A172 (cell line): ENCODE measurements around the gene RASL10A. TPM values are rescaled to one million over a fixed set of nuclear protein-coding genes. Genes with fewer than 3 reads are reported as not detected.

ENCODE experiments used
- DNase-seq: peaks from one replicate; pipeline ENCODE4 v3.0.0-alpha.2; 2015; ENCODE audit warnings: low spot score
- total RNA-seq: library from RNA; depleted of rRNA; stranded (reverse); fragments of >200 nt; shearing (Covaris generic); gene quantifications from 2 replicates; pipeline ENCODE4 v1.2.3, GENCODE V29; 2014

The RASL10A gene
- total RNA-seq, 1 experiment from 2014 or later: not detected

DNA sequence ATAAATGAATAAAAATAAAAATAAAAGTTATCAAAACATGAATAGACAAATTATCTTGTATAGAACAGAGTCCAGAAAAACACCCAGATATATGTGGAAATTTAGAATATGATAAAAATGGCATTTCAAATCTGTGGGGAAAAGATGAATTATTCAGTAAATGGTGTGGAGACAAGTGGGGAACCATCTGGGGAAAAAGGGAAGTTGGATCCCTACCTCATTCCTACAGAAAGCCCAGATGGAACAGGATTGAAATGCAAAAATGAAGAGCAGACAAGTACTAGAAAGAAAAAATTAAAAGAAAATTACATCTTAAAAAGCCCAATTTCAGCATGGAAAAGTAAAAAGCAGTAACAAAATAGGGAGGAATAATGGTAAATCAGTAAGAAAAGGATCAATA is 8.1 kb upstream of the RASL10A start:
- no peak for DNase-seq

DNA sequence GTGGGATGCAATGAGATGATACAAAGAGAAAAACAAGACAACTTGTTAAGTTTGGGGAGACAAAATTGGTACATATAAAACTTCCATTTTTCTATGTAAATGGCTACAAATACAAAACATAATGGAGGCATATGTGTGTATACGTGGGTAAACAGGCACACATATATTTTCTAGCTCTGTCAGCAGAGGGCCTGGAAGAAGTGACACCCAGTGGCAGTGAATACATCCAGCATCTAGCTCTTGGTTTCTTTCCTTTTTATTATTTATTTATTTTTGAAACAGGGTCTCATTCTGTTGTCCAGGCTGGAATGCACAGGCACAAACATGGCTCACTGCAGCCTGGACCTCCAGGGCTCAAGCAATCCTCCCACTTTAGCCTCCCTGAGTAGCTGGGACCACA is 5.0 kb upstream of the RASL10A start:
- DNase-seq: no peak

DNA sequence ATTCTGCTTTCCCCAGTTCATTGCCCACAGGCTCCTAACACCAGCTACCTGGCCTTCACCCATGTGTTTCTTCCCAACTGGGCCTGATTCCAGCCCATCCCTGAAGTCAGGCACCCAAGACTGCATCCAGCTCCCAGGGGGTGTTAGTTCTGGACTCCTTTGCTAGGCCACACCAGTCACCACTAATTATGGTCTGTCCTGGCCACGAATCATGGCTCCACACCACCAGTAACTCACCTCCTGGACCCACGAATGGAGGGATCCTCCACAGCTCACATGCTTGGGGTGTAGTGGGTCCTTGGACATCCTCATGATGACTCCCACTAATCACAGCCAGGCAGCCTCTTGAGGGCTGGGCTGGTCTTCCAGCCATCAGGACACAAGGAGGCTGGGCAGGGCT is 3.6 kb upstream of the RASL10A start:
- no peak for DNase-seq

DNA sequence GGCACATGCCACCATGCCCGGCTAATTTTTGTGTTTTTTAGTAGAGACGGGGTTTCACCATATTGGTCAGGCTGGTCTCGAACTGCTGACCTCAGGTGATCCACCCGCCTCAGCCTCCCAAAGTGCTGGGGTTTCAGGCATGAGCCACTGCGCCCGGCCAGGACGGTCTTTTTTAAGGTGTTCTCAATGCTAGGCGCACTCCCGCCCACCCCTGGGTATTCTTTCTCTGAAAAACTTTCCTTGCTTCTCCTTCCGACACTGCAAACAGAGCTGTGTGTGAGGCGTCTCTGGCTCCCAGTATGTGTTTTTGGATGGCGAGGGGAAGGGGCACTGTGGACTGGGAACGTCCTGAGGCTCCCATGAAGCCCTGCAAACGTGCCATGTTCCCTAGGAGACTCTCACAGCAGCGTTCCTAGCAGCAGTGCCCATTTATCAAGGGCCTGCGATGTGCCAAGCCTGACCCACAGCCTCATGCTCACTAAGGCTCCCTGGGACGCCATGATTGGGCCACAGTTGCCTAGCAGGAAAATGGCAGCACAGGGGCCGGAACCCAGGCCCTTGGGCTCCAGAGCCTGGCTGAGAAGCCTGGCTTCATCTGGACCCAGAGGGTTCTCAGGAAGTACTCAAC is 2.4 kb upstream of the RASL10A start:
- DNase-seq: no peak

DNA sequence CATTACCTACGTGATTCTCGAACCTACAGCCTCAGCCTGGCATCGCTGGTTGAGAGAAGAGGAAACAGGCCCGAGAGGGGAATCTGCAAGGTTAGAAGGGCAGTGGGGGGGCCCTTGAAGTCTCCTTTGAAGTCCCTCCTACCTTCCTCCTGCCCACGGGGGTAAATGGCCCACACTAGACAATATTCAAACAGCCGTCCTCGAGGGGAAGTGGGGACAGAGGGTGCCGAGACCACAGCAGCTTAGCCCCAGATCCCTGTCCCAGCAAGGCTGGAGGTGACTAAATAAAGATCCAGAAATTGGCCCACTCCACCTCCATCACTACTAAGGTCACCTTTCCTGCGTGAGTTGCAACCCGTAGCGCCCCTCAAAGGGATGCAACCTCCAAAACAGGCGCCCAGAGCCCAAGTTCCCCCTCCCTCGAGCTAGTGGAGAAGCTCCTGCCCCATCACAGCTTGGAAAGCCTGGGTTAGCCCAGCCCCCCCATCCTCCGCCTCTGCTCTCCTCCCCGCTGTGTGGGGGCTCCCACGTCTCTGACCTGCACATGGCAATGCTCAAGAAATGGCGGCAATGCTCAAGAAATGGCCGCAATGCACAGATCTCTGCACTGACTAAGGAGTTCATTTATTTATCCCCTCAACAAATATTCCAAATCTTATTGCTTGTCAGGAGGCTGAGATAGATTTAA is 788 bp upstream of the RASL10A start:
- DNase-seq: no peak

DNA sequence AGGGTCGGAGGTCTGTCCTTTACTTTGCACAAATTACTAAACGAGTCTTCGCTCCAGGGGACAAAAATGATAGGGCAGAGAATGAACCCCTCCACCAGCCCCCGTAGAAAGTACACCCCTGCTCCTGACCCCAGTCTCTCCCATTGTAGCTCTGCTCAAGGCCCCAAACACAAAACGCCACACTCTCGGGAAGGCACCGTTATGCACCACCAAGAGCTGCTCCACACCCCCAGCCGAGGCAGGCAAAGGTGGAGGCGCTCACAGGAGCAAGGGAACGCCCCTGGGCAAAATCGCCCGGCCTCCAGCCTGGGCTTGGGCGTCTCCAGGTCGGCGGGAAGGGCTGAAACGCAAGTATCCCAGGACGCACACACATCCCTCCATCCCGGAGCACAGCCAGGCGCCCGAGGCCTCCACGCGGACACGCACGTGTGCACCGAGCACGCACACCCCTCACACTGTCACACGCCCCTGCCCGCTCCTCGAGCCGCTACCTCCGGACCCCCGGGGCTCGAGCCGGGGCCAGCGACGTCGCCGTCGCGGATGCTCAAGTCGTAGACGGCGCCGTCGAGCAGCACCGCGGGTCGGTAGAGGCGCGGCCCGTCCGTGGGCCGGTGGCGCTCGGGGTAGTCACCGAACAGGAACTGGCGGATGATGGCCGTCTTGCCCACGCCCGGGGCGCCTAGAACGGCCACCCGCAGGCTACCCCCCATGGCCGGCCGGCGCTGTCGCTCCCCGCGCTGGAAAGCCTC is 786 bp downstream of the RASL10A start:
- no peak for DNase-seq

DNA sequence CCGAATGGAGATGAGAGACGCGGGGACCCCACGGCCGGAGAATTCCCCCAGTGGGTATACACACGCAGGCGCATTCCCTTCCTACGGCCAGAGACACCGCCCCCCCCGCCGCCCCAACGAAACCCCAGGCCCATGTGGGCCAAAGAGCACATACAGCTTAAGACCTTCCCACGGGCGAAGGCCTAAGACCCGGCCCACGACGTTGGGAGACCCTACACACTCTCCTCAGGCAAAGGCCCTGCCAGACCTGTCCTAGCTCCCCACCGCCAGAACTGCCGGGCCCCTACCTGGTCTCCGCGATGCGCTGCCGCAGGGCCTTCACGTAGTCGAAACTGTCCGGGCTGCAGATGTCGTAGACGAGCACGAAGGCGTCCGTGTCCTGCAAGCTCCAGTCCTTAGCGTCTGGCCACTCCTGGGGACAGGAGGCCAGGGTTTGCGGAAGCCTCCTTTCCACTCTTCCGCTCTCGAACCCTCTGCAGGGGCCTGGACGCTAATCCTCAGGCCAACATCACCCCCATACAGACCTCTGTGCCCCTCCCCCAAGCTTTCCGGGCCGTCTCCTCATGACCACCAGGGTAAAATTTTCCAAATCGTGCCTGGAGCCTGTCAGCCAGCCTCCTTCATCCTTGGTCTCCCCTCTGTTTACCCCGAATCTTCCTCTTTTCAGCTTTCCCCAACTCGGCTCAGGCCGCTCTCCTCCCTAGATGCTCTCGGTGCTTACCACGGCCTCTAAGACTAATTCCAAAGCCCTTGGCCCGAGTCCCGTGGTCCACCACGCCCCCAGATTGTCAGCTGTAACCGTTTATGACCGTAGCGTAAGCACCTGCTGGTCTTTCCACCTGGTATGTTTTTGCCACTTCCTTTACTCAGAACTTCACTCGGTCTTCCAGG is 1.7 kb downstream of the RASL10A start:
- DNase-seq: no peak

DNA sequence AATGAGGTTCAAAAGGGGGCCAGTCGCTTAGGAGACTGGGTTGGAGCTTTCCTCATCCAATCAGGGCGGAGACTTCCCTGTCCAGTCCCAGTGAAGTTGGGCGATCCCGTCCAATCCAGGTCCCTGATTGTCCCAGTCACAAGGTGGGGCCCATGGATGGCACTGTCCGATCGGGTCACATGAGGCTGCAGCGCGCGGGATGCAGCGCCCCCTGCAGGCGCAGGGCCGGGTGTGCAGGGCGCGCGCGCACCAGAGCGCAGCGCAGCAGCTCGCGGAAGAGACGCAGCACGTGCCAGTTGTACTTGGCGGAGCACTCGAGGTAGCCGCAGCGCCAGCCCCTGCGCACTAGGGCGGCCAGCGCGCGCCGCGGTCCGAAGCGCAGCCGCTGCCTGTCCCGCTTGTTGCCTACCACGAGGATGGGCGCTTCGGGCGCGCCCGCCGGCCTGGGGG is 2.3 kb downstream of the RASL10A start:
- DNase-seq: no peak

DNA sequence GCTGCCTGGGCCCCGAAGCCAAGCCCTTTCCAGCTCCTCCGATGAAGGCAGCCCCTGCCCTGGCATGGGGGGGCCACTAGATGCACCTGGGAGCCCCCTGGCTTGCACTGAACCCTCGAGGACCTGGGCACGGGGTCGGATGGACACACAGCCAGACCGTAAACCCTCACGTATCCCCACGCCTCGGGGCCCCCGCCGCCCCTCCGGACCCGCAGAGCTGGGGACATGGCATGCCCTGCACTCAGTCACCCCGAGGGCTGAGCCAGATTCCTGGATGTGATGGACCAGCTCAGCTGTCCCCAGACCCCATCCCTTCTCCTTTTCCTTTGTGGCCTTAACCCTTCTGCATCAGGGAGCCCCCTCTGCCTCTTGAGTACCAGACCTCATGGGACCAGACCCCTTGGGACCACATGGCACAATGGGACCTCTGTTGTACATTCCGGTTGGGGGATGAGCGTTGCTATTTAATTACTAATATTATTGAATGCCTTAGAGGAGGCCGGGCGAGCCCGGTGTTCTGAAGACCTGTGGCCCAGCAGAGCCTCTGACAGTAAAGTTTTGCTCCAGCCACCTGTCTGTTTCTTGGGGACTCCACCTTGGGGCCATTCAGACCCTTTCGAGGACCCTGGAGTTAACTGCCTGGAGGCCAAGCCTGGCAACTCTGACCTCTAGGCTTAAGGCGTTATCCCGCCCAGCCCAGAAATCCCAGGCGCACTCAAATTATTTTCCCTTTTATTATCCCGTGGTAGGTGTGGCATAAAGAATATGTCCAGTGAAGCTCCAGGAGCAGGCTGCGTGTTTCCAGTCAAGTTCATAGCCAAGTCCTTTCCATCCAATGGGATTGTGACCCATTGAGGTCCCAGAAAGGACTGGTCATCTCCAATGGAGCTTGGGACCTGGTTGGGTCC is 3.0 kb downstream of the RASL10A start:
- DNase-seq: no peak

DNA sequence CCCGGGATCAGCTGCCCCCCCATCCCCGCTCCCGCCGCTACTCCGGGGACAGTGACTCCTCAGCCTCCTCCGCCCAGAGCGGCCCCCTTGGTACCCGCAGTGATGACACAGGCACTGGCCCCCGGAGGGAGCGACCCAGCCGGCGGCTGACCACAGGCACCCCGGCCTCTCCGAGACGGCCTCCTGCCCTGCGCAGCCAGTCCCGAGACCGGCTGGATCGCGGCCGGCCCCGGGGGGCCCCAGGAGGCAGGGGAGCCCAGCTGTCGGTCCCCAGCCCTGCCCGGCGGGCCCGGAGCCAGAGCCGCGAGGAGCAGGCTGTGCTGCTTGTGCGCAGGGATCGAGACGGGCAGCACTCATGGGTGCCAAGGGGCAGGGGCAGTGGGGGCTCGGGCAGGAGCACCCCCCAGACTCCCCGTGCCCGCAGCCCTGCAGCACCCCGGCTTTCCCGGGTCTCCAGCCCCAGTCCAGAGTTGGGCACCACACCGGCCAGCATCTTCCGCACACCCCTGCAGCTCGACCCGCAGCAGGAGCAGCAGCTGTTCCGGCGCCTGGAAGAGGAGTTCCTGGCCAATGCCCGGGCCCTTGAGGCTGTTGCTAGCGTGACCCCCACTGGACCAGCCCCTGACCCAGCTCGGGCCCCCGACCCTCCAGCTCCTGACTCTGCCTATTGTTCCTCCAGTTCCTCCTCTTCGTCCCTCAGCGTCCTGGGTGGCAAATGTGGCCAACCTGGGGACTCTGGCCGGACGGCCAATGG is 3.9 kb downstream of the RASL10A start:
- DNase-seq: no peak

DNA sequence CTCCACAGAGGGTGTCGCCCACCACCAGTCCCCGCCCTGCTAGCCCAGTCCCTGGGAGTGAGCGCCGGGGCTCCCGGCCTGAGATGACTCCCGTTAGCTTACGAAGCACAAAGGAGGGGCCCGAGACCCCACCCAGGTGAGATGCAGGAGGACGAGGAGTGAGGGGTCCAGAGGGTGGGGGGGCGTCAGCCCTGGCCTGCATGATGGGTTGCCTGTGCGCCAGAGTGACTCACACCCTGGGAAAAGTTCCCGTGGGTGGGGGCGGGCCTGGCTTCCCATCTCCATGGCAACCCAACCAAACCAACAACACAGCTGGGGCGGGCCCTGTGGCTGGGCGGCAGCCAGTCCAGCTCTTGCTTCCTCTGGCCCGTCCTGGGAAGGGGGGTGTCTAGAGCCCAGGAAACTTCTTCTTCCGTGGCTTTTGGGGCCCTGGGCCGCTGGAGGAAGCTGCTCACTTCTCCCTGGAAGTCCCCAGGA is 4.6 kb downstream of the RASL10A start:
- DNase-seq: peak; percentile 90

DNA sequence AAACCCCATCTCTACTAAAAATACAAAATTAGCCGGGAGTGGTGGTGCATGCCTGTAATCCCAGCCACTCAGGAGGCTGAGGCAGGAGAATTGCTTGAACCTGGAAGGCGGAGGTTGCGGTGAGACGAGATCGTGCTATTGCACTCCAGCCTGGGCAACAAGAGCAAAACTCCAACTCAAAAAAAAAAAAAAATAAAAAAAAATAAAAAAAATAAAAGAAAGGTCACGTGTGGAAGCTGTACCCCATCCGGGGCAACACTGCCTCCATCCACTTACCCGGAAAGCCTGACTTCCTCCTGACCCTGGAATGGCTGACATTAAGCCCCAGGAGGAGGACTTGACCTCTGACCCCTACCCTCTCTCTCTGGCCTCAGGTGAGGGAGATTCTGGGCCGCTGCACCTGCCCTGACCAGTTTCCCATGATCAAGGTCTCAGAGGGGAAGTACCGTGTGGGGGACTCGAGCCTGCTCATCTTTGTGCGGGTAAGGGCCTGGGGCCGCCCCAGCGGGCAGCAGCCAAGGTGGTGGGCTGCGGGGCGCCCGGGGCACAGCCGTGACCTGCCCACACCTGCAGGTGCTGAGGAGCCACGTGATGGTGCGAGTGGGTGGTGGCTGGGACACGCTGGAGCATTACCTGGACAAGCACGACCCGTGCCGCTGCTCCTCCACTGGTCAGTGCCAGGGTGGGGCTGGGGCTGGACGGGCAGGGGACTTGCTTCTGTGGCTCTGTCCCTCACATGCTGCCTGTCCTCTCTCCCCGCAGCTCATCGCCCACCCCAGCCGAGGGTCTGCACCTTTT is 5.2 kb downstream of the RASL10A start:
- no peak for DNase-seq

DNA sequence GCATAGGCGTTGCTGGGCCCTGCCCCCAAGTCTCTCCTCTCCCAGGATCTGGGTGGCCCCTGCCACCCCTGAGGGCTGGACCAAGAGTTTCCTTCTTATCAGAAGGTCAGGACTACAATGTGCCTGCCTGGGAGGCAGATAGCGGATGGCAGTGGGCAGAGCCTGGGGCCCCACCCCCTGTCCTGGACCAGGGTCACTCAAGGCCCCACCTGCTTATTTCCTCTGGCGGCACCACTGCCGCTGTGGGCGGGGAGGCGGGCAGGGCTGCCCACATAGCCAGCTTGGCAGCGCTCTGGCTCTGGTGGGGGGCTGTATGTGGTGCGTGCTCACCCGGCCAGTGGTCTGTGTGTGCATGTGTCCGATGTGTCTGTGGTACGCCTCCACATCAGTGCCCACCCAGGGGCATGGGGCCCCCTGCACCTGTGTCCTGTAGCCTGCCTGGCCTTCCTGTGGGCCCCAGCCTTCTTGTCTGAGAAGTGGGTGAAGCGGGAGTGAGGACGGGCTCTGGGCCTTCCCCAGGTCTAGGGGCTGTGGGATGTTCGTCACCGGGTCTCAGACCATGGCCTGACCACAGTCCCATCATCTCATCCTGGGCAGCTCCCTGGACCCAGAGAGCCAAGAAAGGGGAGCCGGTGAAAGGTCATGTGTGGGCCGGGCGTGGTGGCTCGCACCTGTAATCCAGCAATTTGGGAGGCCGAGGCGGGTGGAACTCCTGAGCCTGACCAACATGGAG is 6.0 kb downstream of the RASL10A start:
- DNase-seq: peak; percentile 87

DNA sequence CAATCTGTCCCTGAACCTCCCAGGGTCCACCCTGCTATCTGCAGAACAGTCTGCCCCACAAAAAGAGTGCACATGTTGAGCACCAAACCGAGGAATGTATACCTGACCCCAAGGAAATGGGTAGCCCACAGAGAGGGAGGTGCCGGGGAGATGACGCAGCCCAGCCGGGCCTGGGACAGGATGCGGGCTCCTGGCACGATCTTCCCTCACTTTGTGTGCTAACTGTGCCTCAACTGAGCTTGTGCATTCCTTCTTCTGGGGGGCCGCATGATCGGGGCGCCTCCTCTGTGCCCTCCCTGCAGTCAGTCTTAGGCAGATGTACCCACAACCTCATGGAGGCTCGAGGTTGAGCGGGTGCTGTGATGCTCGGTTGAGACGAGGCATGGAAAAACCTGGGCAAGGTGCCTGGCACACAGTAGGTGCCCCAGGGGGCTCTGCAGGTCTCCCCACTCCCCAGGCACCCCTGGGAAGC is 6.7 kb downstream of the RASL10A start:
- DNase-seq: peak; percentile 74

DNA sequence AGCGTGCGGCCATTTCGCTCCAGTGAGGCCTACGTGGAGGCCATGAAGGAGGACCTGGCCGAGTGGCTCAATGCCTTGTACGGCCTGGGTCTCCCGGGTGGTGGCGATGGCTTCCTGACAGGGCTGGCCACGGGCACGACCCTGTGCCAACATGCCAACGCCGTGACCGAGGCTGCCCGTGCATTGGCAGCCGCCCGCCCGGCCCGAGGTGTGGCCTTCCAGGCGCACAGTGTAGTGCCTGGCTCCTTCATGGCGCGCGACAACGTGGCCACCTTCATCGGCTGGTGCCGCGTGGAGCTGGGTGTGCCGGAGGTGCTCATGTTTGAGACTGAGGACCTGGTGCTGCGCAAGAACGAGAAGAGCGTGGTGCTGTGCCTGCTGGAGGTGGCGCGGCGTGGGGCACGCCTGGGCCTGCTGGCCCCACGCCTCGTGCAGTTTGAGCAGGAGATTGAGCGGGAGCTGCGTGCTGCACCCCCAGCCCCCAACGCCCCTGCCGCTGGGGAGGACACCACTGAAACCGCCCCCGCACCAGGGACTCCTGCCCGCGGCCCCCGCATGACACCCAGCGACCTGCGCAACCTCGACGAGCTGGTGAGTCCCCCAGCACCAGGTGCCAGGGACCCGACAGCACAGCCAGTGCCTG is 7.2 kb downstream of the RASL10A start:
- no peak for DNase-seq

DNA sequence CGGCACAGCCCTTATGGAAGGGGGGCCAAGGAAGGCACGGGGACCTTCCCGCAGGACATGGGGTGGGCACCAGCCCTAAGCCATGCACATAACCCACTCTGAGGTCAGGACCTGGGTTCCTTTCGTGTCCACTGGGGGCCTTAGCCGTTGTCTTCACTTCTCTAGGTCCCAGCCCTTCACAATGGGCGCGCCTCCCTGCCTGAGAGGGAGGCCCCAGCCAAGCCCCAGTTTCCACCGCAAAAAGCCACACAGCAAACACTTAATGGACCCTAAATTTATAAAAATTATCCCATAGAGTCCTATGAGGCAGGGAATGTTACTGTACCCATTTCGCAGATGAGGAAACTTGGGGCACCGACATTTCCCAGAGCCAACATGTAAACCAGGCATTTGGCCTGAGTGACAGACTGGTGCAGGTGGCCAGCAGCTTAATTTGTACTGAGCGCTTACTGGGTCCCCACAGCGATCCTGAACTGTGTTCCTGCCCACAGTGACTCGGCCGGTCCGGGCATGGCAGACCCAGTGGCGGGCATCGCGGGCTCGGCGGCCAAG is 7.8 kb downstream of the RASL10A start:
- no peak for DNase-seq

DNA sequence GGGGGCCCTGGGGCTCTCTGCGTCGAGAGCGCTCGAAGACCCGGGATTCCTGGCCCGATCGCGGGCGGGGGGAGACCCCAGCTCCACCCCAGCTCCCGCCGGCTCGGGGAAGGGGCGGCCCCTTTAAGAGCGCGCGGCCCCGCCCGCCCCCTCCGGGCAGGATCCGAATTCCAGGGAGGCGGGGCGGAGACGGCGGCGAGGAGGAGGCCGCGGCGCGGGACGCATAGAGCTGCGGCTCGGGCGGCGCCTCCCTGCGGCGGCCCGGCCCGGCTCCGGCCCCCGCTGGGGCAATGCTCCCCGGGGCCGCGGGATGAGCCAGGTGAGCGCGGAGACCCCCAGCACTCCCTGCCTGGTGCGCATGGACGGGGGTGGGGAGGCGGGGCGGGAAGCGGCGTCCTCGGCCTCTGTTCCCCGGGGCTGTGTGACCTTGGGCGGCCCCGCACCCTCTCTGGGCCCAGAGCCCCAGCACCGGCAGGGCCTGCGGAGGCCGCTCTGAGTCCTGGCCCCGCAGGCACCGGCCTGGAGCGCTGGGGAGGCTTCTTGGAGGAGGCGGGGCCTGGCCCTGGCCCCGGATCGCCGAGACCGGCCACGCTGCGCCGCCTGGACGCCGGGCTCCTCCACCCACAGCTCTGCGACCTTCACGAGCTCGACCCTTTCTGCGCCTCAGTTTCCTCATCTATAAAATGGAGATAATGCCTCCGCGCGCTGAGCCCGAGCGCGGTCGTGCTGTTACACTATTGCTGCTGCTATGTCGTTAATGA is 8.5 kb downstream of the RASL10A start:
- DNase-seq: no peak
